OCI-LY1 (cell line): Measurements from ENCODE around the gene CTIF.

Experiments
- H2AFZ ChIP-seq: fragments of 200-600 bp; sonication (generic), shearing (Covaris generic); 2 replicates; pipeline ENCODE4 v1.6.0; 2014; ENCODE audit warnings: antibody characterized with exemption, mild to moderate bottlenecking, low read length
- H3F3A ChIP-seq: fragments of 200-600 bp; sonication (generic), shearing (Covaris generic); 2 replicates; pipeline ENCODE4 v1.6.0; 2014; ENCODE audit warnings: mild to moderate bottlenecking, antibody characterized with exemption, low read length, moderate library complexity; ENCODE audit not compliant: insufficient read depth
- H3K27ac ChIP-seq: fragments of 200-600 bp; sonication (generic); 2 replicates; pipeline ENCODE4 v1.5.1; 2014; ENCODE audit warnings: low read length, mixed run types, mild to moderate bottlenecking, low read depth; ENCODE audit not compliant: poor library complexity, severe bottlenecking
- H3K27me3 ChIP-seq: fragments of 200-600 bp; sonication (generic); 2 replicates; pipeline ENCODE4 v1.6.0; 2014; ENCODE audit warnings: antibody characterized with exemption, mild to moderate bottlenecking, low read length, moderate library complexity; ENCODE audit not compliant: insufficient read depth
- H3K36me3 ChIP-seq: fragments of 200-600 bp; sonication (generic); 2 replicates; pipeline ENCODE4 v1.6.1; 2014; ENCODE audit warnings: mild to moderate bottlenecking, antibody characterized with exemption, low read length, moderate library complexity, mixed read lengths; ENCODE audit not compliant: insufficient read depth
- H3K4me1 ChIP-seq: fragments of 200-600 bp; sonication (generic); 2 replicates; pipeline ENCODE4 v1.5.1; 2014; ENCODE audit warnings: mild to moderate bottlenecking, low read length, moderate library complexity; ENCODE audit not compliant: insufficient read depth, severe bottlenecking
- H3K4me2 ChIP-seq: fragments of 200-600 bp; sonication (generic), shearing (Covaris generic); 2 replicates; pipeline ENCODE4 v1.6.1; 2014; ENCODE audit warnings: low read length
- H3K4me3 ChIP-seq: fragments of 200-600 bp; sonication (generic); 2 replicates; pipeline ENCODE4 v1.5.1; 2014; ENCODE audit warnings: low read length, low read depth, mild to moderate bottlenecking, mixed read lengths; ENCODE audit not compliant: poor library complexity, severe bottlenecking
- H3K79me2 ChIP-seq: fragments of 200-600 bp; shearing (Covaris generic); 2 replicates; pipeline ENCODE4 v1.6.1; 2016; ENCODE audit warnings: mixed run types, low read length, mixed read lengths; ENCODE audit not compliant: insufficient read depth
- H3K9ac ChIP-seq: fragments of 200-600 bp; sonication (generic), shearing (Covaris generic); 2 replicates; pipeline ENCODE4 v1.6.1; 2014; ENCODE audit warnings: mild to moderate bottlenecking, low read length, mixed read lengths
- H3K9me2 ChIP-seq: fragments of 200-600 bp; sonication (generic), shearing (Covaris generic); 2 replicates; pipeline ENCODE4 v1.6.1; 2014; ENCODE audit warnings: low read depth, mild to moderate bottlenecking, low read length, mixed read lengths
- H3K9me3 ChIP-seq: fragments of 200-600 bp; shearing (Covaris generic); 2 replicates; pipeline ENCODE4 v1.6.1; 2014; ENCODE audit warnings: low read length, mixed read lengths
- H4K20me1 ChIP-seq: fragments of 200-600 bp; sonication (generic), shearing (Covaris generic); 2 replicates; pipeline ENCODE4 v1.6.0; 2016; ENCODE audit warnings: mild to moderate bottlenecking, low read length; ENCODE audit not compliant: insufficient read depth
- EZH2 ChIP-seq: fragments of 200-600 bp; sonication (generic), shearing (Covaris generic); IDR thresholded peaks from 2 replicates; pipeline ENCODE4 v1.8.0; 2017; ENCODE audit warnings: borderline replicate concordance, mixed run types, mild to moderate bottlenecking, antibody characterized with exemption, low read length, moderate library complexity, mixed read lengths
- TF ChIP-seq, protein P1 (sequence below): fragments of 200-600 bp; sonication (generic), shearing (Covaris generic); IDR thresholded peaks from 2 replicates; pipeline ENCODE4 v1.5.1; 2017; ENCODE audit warnings: mild to moderate bottlenecking, antibody characterized with exemption, low read length, moderate library complexity, mixed read lengths

The CTIF gene

DNA sequence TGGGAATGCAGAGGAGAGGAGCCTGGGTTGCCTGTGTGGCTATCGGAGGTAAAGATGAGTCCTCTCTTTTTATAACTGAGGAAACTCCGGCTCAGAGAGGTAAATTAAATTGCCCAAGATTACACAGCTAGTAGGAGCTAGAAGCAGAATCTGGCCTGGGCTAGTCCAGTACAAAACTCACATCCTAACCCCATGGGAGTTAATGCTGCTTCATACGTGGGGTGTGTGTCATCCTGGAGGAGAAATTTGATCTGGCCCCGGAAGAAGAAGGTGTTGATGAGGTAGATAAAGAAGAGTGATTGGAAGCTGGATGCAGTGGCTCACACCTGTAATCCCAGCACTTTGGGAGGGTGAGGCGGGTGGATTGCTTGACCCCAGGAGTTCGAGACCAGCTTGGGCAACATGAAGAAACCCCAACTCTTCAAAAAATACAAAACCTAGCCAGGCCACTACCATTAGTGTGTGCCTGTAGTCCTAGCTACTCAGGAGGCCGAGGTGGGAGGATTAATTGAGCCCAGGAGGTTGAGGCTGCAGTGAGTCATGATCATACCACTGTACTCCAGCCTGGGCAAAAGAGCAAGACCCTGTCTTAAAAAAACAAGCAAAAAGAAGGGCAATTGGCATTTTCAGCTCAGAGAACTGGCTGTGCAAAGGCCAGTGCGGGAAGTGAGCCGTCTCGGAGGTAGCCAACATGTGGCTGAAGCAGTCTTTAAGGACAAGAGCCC, 33.7 kb downstream of the CTIF start:
- TF ChIP-seq EZH2 = no peak
- TF ChIP-seq, protein P1, sequence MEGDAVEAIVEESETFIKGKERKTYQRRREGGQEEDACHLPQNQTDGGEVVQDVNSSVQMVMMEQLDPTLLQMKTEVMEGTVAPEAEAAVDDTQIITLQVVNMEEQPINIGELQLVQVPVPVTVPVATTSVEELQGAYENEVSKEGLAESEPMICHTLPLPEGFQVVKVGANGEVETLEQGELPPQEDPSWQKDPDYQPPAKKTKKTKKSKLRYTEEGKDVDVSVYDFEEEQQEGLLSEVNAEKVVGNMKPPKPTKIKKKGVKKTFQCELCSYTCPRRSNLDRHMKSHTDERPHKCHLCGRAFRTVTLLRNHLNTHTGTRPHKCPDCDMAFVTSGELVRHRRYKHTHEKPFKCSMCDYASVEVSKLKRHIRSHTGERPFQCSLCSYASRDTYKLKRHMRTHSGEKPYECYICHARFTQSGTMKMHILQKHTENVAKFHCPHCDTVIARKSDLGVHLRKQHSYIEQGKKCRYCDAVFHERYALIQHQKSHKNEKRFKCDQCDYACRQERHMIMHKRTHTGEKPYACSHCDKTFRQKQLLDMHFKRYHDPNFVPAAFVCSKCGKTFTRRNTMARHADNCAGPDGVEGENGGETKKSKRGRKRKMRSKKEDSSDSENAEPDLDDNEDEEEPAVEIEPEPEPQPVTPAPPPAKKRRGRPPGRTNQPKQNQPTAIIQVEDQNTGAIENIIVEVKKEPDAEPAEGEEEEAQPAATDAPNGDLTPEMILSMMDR = no peak
- H3K4me2 ChIP-seq = no peak overlapping the region
- H3K36me3 ChIP-seq = no peaks in the 10 kb centered on the region
- H3K9me2 ChIP-seq = no peaks in the 10 kb centered on the region
- no peaks in the 10 kb centered on the region for H4K20me1 ChIP-seq
- no peaks in the 10 kb centered on the region for H3K79me2 ChIP-seq
- H3K4me1 ChIP-seq = no peaks in the 10 kb centered on the region
- H2AFZ ChIP-seq = no peak overlapping the region
- H3K4me3 ChIP-seq = no peak overlapping the region
- 0 out of 2 replicates have a peak, but pooled peaks cover 3% of the 10 kb centered on the region for H3K27me3 ChIP-seq
- no peak overlapping the region for H3K9ac ChIP-seq
- no peak overlapping the region for H3K27ac ChIP-seq
- no peaks in the 10 kb centered on the region for H3F3A ChIP-seq
- no peaks in the 10 kb centered on the region for H3K9me3 ChIP-seq

DNA sequence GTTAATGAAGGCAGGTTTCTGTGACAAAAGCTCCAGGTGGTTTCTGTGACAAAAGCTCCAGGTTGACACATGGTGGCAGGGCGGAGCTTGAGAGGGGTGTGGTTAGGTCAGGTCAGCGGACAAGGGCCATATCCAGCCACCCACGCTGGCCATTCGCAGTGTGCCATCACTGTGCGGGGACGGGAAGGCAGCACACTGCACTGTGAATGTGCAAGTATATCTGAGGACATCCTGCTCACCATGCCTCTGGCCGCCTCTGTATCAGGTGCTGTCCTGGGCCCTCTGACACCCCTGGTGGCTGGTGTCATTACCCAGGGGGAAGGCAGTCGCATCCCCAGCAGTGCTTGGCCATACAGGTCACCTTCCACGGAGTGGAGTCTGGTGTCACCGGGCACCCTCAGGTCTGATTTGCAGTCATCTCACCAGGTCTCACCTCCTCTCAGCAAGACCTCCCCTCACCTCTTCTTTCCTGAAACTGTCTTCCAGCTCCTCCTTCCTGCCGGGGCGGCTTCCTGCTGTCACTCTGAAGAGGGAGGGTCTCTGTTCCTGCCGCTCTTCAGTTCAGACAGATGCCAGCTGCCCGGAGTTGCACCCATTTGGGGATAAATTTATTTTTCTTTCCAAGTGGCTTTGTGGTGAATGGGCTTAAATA, 34.9 kb downstream of the CTIF start:
- H3K4me2 ChIP-seq = no peak overlapping the region
- no peaks in the 10 kb centered on the region for H3K79me2 ChIP-seq
- H3K36me3 ChIP-seq = no peaks in the 10 kb centered on the region
- no peaks in the 10 kb centered on the region for H3F3A ChIP-seq
- H3K27ac ChIP-seq = no peak overlapping the region
- H3K27me3 ChIP-seq = 0 out of 2 replicates have a peak, but pooled peaks cover 3% of the 10 kb centered on the region
- no peaks in the 10 kb centered on the region for H4K20me1 ChIP-seq
- no peak overlapping the region for H3K4me3 ChIP-seq
- H3K9me3 ChIP-seq = no peaks in the 10 kb centered on the region
- H2AFZ ChIP-seq = no peak overlapping the region
- TF ChIP-seq, protein P1 = no peak
- TF ChIP-seq EZH2 = no peak
- no peaks in the 10 kb centered on the region for H3K4me1 ChIP-seq
- H3K9ac ChIP-seq = no peak overlapping the region
- no peaks in the 10 kb centered on the region for H3K9me2 ChIP-seq

DNA sequence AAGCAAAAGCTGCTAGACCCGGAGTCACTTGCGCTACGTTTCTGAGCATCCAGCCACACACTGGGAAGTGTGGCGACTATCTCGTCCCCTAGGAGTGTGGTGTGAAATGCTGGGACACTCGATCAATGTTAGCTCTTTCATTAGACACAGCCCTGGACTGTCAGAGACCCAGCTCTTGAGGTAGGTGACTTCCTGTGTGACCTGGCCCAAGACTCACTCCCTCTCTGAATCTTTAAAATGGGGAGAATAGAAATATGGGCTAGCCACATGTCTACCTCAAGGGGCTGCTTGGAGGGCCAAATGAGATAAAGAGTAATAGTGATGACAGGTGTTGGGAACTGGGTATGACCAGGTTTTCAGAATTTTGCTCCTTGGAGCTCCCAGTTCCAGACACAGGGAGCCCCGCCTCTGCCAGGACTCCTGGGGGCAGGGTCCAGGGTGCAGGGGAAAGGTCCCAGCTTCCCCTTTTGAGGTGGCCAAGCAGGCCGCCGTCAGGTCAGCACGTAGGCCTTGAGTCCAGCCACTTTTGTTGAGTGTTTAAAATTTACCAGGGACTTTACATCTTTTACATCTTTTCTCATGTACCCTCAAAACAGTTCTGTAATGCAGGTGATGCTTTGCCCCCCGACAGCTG, 36.0 kb downstream of the CTIF start:
- Histone ChIP-seq H3K27ac (no peak overlapping the region), H3K4me1 (no peaks in the 10 kb centered on the region), H3F3A (no peaks in the 10 kb centered on the region), H3K79me2 (no peaks in the 10 kb centered on the region), H3K4me3 (no peak overlapping the region), H3K9me2 (no peaks in the 10 kb centered on the region), H4K20me1 (no peaks in the 10 kb centered on the region), H3K9me3 (no peaks in the 10 kb centered on the region), H3K36me3 (no peaks in the 10 kb centered on the region), H2AFZ (no peak overlapping the region), H3K27me3 (peaks cover 3% of the 10 kb centered on the region; the same call in 1 of the 2 replicates), H3K4me2 (no peak overlapping the region), H3K9ac (no peak overlapping the region)
- TF ChIP-seq, protein P1 = no peak
- TF ChIP-seq EZH2 = no peak
